Sigmoid colon (tissue), 4 donors: Measurements from ENCODE around the gene PDE1C.

Experiments used
- EP300 ChIP-seq, 4 donors: sonication (generic); formaldehyde crosslinking; IDR thresholded peaks; one replicate each; pipeline ENCODE4 v1.6.1; 2017; ENCODE audit warnings: antibody characterized with exemption in 4 of 4
- POLR2AphosphoS5 ChIP-seq, 4 donors: sonication (generic); formaldehyde crosslinking; IDR thresholded peaks; one replicate each; pipeline ENCODE4 v1.6.1; 2017; ENCODE audit warnings: antibody characterized with exemption in 4 of 4
- TF ChIP-seq, protein P1 (sequence below), 4 experiments: fragments of 450-650 bp in 3 of 4; fragments of 200-600 bp in 1 of 4; IDR thresholded peaks; one replicate each; pipeline ENCODE4 v1.5.1; 2016 to 2019; ENCODE audit warnings: antibody characterized with exemption in 4 of 4, mild to moderate bottlenecking in 3 of 4, moderate library complexity in 2 of 4

DNA sequence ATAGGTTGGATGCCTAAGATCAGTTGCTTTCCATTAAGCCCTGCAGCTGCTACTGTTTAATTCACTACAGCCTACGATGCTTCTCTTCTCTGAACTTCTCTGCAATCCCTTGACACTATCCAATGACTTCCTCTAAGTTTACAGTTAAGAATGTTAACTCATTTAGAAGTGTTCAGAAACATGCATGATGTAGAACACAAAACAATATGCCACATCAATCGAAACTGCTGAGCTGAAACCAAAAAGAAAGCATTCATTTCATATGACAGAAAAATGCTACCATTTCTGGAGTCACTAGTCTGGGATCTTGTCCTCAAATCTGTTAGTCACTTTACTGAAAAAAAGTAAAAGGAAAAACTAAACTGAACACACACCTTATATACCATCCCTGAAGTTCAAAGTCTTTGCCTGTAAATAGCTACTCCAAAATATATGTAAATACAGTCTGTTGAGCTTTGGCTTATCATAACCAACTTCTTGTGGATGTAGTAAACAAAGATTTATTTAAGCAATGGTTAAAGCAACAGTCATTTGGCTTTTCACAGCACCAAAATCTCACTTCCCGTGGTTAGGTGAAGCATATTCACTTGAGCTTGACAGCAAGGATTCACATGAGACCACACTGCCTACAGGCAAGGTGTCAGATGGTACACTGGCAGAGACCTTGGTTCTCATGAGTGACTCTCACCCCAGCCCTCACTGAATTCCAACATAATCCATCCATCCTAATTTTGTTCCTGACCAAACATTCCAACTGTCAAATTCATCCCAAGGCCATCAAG is 196.2 kb downstream of the PDE1C start:
- TF ChIP-seq, protein P1, sequence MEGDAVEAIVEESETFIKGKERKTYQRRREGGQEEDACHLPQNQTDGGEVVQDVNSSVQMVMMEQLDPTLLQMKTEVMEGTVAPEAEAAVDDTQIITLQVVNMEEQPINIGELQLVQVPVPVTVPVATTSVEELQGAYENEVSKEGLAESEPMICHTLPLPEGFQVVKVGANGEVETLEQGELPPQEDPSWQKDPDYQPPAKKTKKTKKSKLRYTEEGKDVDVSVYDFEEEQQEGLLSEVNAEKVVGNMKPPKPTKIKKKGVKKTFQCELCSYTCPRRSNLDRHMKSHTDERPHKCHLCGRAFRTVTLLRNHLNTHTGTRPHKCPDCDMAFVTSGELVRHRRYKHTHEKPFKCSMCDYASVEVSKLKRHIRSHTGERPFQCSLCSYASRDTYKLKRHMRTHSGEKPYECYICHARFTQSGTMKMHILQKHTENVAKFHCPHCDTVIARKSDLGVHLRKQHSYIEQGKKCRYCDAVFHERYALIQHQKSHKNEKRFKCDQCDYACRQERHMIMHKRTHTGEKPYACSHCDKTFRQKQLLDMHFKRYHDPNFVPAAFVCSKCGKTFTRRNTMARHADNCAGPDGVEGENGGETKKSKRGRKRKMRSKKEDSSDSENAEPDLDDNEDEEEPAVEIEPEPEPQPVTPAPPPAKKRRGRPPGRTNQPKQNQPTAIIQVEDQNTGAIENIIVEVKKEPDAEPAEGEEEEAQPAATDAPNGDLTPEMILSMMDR (IDR thresholded peaks at IDR 0.05) = no peak
- TF ChIP-seq POLR2AphosphoS5 (IDR thresholded peaks at IDR 0.05) = no peak
- TF ChIP-seq EP300 (IDR thresholded peaks at IDR 0.05) = no peak
